Keratinocyte (primary cell): ENCODE results near the gene SCN8A.

Experiments used
- EZH2 ChIP-seq: IDR thresholded peaks from one replicate; pipeline ENCODE4 v1.6.1; 2012; ENCODE audit warnings: inconsistent platforms, mild to moderate bottlenecking, low read length, moderate library complexity
- TF ChIP-seq, protein P1 (sequence below), 3 experiments: IDR thresholded peaks in 1 of 3; conservative IDR thresholded peaks in 1 of 3; optimal IDR thresholded peaks in 1 of 3; 2 replicates in 2 of 3; 3 replicates in 1 of 3; pipeline versions ENCODE3 to v1.5.1; 2011; ENCODE audit warnings: low read length in 3 of 3, mild to moderate bottlenecking in 3 of 3, moderate library complexity in 2 of 3, control low read depth in 1 of 3, inconsistent platforms in 1 of 3; ENCODE audit not compliant: insufficient read depth in 2 of 3; ENCODE audit errors: extremely low read depth in 1 of 3

DNA sequence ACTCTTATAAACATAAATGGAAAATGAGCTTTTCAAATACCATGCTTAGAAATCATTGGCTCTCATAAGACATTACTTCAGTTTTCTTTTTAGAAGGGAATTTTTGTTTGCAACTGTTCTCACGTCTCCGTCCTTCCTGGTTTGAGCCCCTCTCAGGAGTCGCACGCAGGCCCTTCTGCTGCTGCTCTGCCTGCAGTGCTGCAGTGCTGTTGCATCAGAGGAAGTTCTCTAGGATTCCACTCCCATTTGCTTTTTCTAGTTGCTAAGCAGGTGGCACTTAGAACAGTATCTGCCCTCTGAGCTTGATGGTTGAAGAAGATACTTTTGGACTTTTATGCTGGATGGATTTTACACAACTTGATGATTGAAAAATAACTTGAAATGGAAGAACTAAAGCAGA lies 70.8 kb downstream of the SCN8A start:
- TF ChIP-seq, protein P1, sequence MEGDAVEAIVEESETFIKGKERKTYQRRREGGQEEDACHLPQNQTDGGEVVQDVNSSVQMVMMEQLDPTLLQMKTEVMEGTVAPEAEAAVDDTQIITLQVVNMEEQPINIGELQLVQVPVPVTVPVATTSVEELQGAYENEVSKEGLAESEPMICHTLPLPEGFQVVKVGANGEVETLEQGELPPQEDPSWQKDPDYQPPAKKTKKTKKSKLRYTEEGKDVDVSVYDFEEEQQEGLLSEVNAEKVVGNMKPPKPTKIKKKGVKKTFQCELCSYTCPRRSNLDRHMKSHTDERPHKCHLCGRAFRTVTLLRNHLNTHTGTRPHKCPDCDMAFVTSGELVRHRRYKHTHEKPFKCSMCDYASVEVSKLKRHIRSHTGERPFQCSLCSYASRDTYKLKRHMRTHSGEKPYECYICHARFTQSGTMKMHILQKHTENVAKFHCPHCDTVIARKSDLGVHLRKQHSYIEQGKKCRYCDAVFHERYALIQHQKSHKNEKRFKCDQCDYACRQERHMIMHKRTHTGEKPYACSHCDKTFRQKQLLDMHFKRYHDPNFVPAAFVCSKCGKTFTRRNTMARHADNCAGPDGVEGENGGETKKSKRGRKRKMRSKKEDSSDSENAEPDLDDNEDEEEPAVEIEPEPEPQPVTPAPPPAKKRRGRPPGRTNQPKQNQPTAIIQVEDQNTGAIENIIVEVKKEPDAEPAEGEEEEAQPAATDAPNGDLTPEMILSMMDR (optimal IDR thresholded peaks at IDR 0.05 in 1 of 3, IDR thresholded peaks at IDR 0.05 in 1 of 3, conservative IDR thresholded peaks at IDR 0.05 in 1 of 3; ENCODE audit: extremely low read depth in 1 of 3, insufficient read depth in 2 of 3, low read length in 3 of 3) = no peak
- no peak for TF ChIP-seq EZH2
